Hepatocyte (in vitro differentiated cells): Measurements from ENCODE around the gene B2M. TPM values are rescaled to one million over a fixed set of nuclear protein-coding genes. Genes with fewer than 3 reads are reported as not detected.

Experiments
- DNase-seq: peaks from one replicate; pipeline ENCODE4 v3.0.0-alpha.2; 2016; ENCODE audit warnings: low spot score
- H2AFZ ChIP-seq: fragments of 200-600 bp; sonication (generic); 2 replicates; pipeline ENCODE4 v1.6.0; 2016; ENCODE audit warnings: antibody characterized with exemption, mild to moderate bottlenecking
- H3K27ac ChIP-seq: fragments of 200-600 bp; sonication (generic); 2 replicates; pipeline ENCODE4 v1.5.1; 2016; ENCODE audit warnings: mild to moderate bottlenecking
- H3K27me3 ChIP-seq: fragments of 200-600 bp; sonication (generic); 2 replicates; pipeline ENCODE4 v1.6.1; 2016
- H3K36me3 ChIP-seq: fragments of 200-600 bp; sonication (generic); replicated peaks from 2 replicates; pipeline ENCODE4 v1.5.1; 2016; ENCODE audit warnings: low read depth; ENCODE audit not compliant: insufficient read depth
- H3K4me1 ChIP-seq: fragments of 200-600 bp; sonication (generic); 2 replicates; pipeline ENCODE4 v1.5.1; 2016; ENCODE audit warnings: mild to moderate bottlenecking, moderate library complexity; ENCODE audit not compliant: insufficient read depth
- H3K4me2 ChIP-seq: fragments of 200-600 bp; sonication (generic); 2 replicates; pipeline ENCODE4 v1.6.0; 2016
- H3K4me3 ChIP-seq: fragments of 200-600 bp; sonication (generic); 2 replicates; pipeline ENCODE4 v1.5.1; 2016; ENCODE audit warnings: mild to moderate bottlenecking
- H3K79me2 ChIP-seq: fragments of 200-600 bp; sonication (generic); 2 replicates; pipeline ENCODE4 v1.6.0; 2017; ENCODE audit warnings: mild to moderate bottlenecking
- H3K9me2 ChIP-seq: fragments of 200-600 bp; sonication (generic); replicated peaks from 2 replicates; pipeline ENCODE4 v1.6.0; 2017; ENCODE audit warnings: mild to moderate bottlenecking; ENCODE audit not compliant: insufficient read depth
- H3K9me3 ChIP-seq: fragments of 200-600 bp; sonication (generic); 2 replicates; pipeline ENCODE4 v1.5.1; 2016; ENCODE audit warnings: low read depth, mild to moderate bottlenecking
- H4K20me1 ChIP-seq: fragments of 200-600 bp; sonication (generic); 2 replicates; pipeline ENCODE4 v1.6.0; 2016; ENCODE audit warnings: mild to moderate bottlenecking; ENCODE audit not compliant: insufficient read depth, poor library complexity, severe bottlenecking
- EZH2 ChIP-seq: fragments of 200-600 bp; sonication (generic); IDR thresholded peaks from 2 replicates; pipeline ENCODE4 v1.6.1; 2016; ENCODE audit warnings: antibody characterized with exemption, mild to moderate bottlenecking, borderline replicate concordance
- EZH2phosphoT487 ChIP-seq: fragments of 200-600 bp; sonication (generic); IDR thresholded peaks from one replicate; pipeline ENCODE4 v1.6.1; 2018; ENCODE audit warnings: antibody characterized with exemption, mild to moderate bottlenecking, low read depth, moderate library complexity; ENCODE audit not compliant: unreplicated experiment, severe bottlenecking
- WGBS: methylation state at CpG from one replicate; pipeline ENCODE4 v1.1.6; 2016; ENCODE audit warnings: low lambda C conversion rate; ENCODE audit errors: missing lambda C conversion rate; 5-methylcytosine and 5-hydroxymethylcytosine counted together
- polyA plus RNA-seq: library from polyadenylated mRNA; unstranded; fragments of >200 nt; fragmentation: Nextera tagmentation; extraction: Ambion mirVana; gene quantifications from 2 replicates; pipeline ENCODE4 v1.2.1, GENCODE V29; 2016
- total RNA-seq: library from RNA; depleted of rRNA; stranded (reverse); fragments of >200 nt; gene quantifications from 2 replicates; pipeline ENCODE4 v1.2.3, GENCODE V29; 2014
- TF ChIP-seq, protein P1 (sequence below): fragments of 200-600 bp; sonication (generic); IDR thresholded peaks from 2 replicates; pipeline ENCODE4 v1.5.1; 2016; ENCODE audit warnings: antibody characterized with exemption, mild to moderate bottlenecking; ENCODE audit not compliant: poor library complexity

Gene B2M
- 2,059 and 2,324 TPM in 2 replicates for total RNA-seq
- 2,570 and 2,890 TPM in 2 replicates for polyA plus RNA-seq

DNA sequence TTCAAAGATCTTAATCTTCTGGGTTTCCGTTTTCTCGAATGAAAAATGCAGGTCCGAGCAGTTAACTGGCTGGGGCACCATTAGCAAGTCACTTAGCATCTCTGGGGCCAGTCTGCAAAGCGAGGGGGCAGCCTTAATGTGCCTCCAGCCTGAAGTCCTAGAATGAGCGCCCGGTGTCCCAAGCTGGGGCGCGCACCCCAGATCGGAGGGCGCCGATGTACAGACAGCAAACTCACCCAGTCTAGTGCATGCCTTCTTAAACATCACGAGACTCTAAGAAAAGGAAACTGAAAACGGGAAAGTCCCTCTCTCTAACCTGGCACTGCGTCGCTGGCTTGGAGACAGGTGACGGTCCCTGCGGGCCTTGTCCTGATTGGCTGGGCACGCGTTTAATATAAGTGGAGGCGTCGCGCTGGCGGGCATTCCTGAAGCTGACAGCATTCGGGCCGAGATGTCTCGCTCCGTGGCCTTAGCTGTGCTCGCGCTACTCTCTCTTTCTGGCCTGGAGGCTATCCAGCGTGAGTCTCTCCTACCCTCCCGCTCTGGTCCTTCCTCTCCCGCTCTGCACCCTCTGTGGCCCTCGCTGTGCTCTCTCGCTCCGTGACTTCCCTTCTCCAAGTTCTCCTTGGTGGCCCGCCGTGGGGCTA is at the start of gene B2M, which contains the start of gene PATL2:
B2M (plus strand) TSS at position 422 of the 647 bp plus-strand sequence; CDS start at position 452, 30 bp downstream.
PATL2 (minus strand) TSS at position 228 of the 647 bp plus-strand sequence. CDS start 34,833 bp downstream, outside the sequence.
- Histone ChIP-seq H3K4me1 (peaks cover 4% of the 10 kb centered on the region), H3K27ac (peak within 1 kb of the TSS; percentile 99), H3K9me2 (no peaks in the 10 kb centered on the region), H4K20me1 (peaks cover 32% of the 10 kb centered on the region), H3K36me3 (no peaks in the 10 kb centered on the region), H3K79me2 (peaks cover 50% of the 10 kb centered on the region), H3K4me3 (peak within 1 kb of the TSS; percentile 83), H3K27me3 (no peaks in the 10 kb centered on the region), H3K4me2 (peak within 1 kb of the TSS; percentile 90), H3K9me3 (no peaks in the 10 kb centered on the region), H2AFZ (peak within 1 kb of the TSS; percentile 70)
- peak; percentile 98 for DNase-seq
- TF ChIP-seq, protein P1, sequence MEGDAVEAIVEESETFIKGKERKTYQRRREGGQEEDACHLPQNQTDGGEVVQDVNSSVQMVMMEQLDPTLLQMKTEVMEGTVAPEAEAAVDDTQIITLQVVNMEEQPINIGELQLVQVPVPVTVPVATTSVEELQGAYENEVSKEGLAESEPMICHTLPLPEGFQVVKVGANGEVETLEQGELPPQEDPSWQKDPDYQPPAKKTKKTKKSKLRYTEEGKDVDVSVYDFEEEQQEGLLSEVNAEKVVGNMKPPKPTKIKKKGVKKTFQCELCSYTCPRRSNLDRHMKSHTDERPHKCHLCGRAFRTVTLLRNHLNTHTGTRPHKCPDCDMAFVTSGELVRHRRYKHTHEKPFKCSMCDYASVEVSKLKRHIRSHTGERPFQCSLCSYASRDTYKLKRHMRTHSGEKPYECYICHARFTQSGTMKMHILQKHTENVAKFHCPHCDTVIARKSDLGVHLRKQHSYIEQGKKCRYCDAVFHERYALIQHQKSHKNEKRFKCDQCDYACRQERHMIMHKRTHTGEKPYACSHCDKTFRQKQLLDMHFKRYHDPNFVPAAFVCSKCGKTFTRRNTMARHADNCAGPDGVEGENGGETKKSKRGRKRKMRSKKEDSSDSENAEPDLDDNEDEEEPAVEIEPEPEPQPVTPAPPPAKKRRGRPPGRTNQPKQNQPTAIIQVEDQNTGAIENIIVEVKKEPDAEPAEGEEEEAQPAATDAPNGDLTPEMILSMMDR: no peak
- TF ChIP-seq EZH2: no peak
- no peak for TF ChIP-seq EZH2phosphoT487
- under 1% methylated on average over 33 of the region's 37 CpGs for WGBS

DNA sequence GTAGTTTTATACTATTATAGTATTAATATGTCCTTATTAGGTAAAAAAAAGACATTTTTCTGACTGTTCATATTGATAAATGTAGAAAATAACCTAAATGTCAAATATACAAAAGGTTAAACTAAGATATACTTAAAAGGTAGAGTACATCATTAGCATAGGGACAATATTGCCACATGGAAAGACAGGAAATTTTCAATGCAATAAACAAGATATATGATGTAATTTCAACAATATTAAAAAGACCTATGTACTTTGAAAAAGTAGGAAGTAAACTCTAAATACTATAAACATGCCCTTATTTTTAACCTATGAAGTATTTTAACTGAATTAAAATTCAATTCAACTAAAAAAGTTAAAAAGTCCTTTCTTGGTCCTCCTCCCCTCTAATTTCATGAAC is 49.7 kb upstream of the B2M start:
- no peaks in the 10 kb centered on the region for H3K27me3 ChIP-seq
- no peaks in the 10 kb centered on the region for H4K20me1 ChIP-seq
- no peak overlapping the region for H3K27ac ChIP-seq
- peaks cover 6% of the 10 kb centered on the region for H3K4me1 ChIP-seq
- peaks cover 23% of the 10 kb centered on the region for H3K79me2 ChIP-seq
- no peaks in the 10 kb centered on the region for H3K9me2 ChIP-seq
- TF ChIP-seq EZH2phosphoT487: no peak
- TF ChIP-seq EZH2: no peak
- TF ChIP-seq, protein P1: no peak
- no peaks in the 10 kb centered on the region for H3K36me3 ChIP-seq
- H3K4me3 ChIP-seq: no peak overlapping the region
- peak overlapping the region; percentile 82 for H3K4me2 ChIP-seq
- no peaks in the 10 kb centered on the region for H3K9me3 ChIP-seq
- no peak overlapping the region for H2AFZ ChIP-seq
- DNase-seq: no peak

DNA sequence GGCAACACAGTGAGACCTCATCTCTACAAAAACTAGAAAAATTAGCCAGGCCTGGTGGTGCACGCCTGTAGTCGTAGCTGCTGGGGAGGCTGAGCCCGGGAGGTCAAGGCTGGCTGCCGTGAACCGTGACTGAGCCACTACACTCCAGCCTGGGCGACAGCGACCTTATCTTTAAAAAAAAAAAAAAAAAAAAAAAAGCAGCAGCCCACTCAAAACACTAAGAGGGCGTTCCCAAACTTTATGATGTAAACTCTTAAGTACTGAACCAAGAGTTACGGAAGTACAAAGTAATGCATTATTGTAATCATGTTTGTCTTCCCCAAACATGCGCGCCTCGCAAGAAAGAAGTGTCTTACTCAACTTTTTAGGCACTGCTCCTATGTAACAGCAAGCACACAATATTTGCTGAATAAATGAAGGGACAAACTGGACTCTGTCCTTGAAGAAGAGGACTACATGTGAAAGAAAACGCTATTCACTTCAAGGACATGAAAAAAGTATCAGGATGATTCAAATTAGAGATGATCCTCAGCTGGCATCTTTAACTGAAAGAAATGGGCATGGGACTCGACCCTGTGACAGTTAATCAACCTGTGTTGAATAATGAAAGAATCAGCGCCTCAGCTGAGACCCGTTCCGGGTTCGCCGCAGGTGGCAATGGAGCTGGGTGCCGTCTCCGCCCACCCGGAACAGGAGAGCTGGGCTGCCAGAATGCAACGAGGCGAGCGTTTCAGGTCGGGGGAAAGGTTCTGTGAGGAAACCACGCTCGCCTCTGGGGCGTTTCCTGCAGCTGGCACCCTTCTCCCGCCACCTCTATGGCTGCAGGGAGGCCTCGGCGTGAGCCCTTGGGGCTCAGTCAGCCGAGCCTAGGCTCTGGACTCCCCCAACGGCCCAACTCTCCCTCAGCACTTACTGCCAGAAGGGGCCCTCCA is 48.6 kb upstream of the B2M start:
- peak; percentile 82 for DNase-seq
- H2AFZ ChIP-seq: peak overlapping the region; percentile 82
- no peaks in the 10 kb centered on the region for H3K9me2 ChIP-seq
- peak overlapping the region; percentile 97 for H3K27ac ChIP-seq
- H4K20me1 ChIP-seq: no peaks in the 10 kb centered on the region
- H3K27me3 ChIP-seq: no peaks in the 10 kb centered on the region
- H3K36me3 ChIP-seq: no peaks in the 10 kb centered on the region
- 17% methylated on average over 34 of the region's 34 CpGs for WGBS
- H3K9me3 ChIP-seq: no peaks in the 10 kb centered on the region
- H3K4me1 ChIP-seq: peaks cover 6% of the 10 kb centered on the region
- H3K4me2 ChIP-seq: peak overlapping the region; percentile 82
- TF ChIP-seq, protein P1: no peak
- no peak for TF ChIP-seq EZH2
- TF ChIP-seq EZH2phosphoT487: no peak
- peak overlapping the region; percentile 78 for H3K4me3 ChIP-seq
- H3K79me2 ChIP-seq: peaks cover 23% of the 10 kb centered on the region
